HCT116 (cell line): ENCODE data around the gene BNC2.

ENCODE experiments used
- CEBPB ChIP-seq: IDR thresholded peaks from 2 replicates; pipeline ENCODE4 v1.6.1; 2012; ENCODE audit warnings: low read depth
- CTCF ChIP-seq, 3 experiments: fragments of 200-600 bp in 1 of 3; sonication (generic) in 1 of 3; IDR thresholded peaks in 2 of 3; conservative IDR thresholded peaks in 1 of 3; 2 replicates each; pipeline ENCODE4 v1.5.1; 2012 to 2017; ENCODE audit warnings: low read depth in 2 of 3, low read length in 2 of 3, antibody characterized with exemption in 1 of 3, borderline replicate concordance in 1 of 3, control low read depth in 1 of 3, mild to moderate bottlenecking in 1 of 3, mixed read lengths in 1 of 3, mixed run types in 1 of 3, moderate library complexity in 1 of 3; ENCODE audit not compliant: insufficient read depth in 1 of 3
- EGR1 ChIP-seq: IDR thresholded peaks from 2 replicates; pipeline ENCODE4 v1.6.1; 2012; ENCODE audit warnings: low read depth
- EZH2 ChIP-seq: fragments of 200-600 bp; sonication (generic); IDR thresholded peaks from 2 replicates; pipeline ENCODE4 v1.6.1; 2017; ENCODE audit warnings: antibody characterized with exemption, mixed run types
- EZH2phosphoT487 ChIP-seq: fragments of 200-600 bp; IDR thresholded peaks from 2 replicates; pipeline ENCODE4 v1.6.1; 2018; ENCODE audit warnings: antibody characterized with exemption, borderline replicate concordance
- JUND ChIP-seq: IDR thresholded peaks from 2 replicates; pipeline ENCODE4 v1.6.1; 2012
- POLR2A ChIP-seq: IDR thresholded peaks from 2 replicates; pipeline ENCODE4 v1.7.0; 2011; ENCODE audit warnings: borderline replicate concordance; ENCODE audit not compliant: insufficient read depth, insufficient read length; ENCODE audit errors: extremely low read depth
- POLR2AphosphoS5 ChIP-seq: IDR thresholded peaks from 2 replicates; pipeline ENCODE4 v1.6.1; 2011; ENCODE audit warnings: mild to moderate bottlenecking, low read depth, low read length, moderate library complexity
- RAD21 ChIP-seq: IDR thresholded peaks from 2 replicates; pipeline ENCODE4 v1.6.1; 2012; ENCODE audit warnings: low read depth, mild to moderate bottlenecking
- REST ChIP-seq: IDR thresholded peaks from 2 replicates; pipeline ENCODE4 v1.6.1; 2012; ENCODE audit warnings: low read depth
- SRF ChIP-seq: IDR thresholded peaks from 2 replicates; pipeline ENCODE4 v1.6.1; 2012; ENCODE audit warnings: low read depth
- TCF7L2 ChIP-seq: IDR thresholded peaks from 2 replicates; pipeline ENCODE4 v1.7.0; 2011; ENCODE audit warnings: borderline replicate concordance, inconsistent platforms; ENCODE audit not compliant: insufficient read depth, insufficient read length; ENCODE audit errors: extremely low read depth
- YY1 ChIP-seq: IDR thresholded peaks from 2 replicates; pipeline ENCODE4 v1.6.1; 2011; ENCODE audit warnings: low read length, low read depth, moderate library complexity, mild to moderate bottlenecking; ENCODE audit not compliant: insufficient replicate concordance; ENCODE audit errors: extremely low read depth
- ZBTB33 ChIP-seq: IDR thresholded peaks from 2 replicates; pipeline ENCODE4 v1.6.1; 2011; ENCODE audit warnings: mild to moderate bottlenecking, low read length, moderate library complexity; ENCODE audit not compliant: insufficient replicate concordance; ENCODE audit errors: extremely low read depth

GRCh38 chr9:16625161-16625631 lies 245.3 kb downstream of the BNC2 start:
- TF ChIP-seq CTCF (IDR thresholded peaks at IDR 0.05 in 2 of 3, conservative IDR thresholded peaks at IDR 0.05 in 1 of 3; ENCODE audit: borderline replicate concordance in 1 of 3, insufficient read depth in 1 of 3, low read depth in 2 of 3, low read length in 2 of 3) (no peak), EZH2phosphoT487 (no peak), JUND (no peak), EZH2 (no peak), EGR1 (no peak), REST (no peak), POLR2AphosphoS5 (no peak), POLR2A (no peak), YY1 (no peak), RAD21 (no peak), SRF (no peak), CEBPB (no peak), ZBTB33 (no peak), TCF7L2 (no peak)
